Omental fat pad (tissue), 4 donors: ENCODE data around the gene SPIRE1. TPM values are rescaled to one million over a fixed set of nuclear protein-coding genes. Genes with fewer than 3 reads are reported as not detected.

ENCODE experiments used
- ATAC-seq: fragments of 150-250 bp; one replicate; pipeline ENCODE4 v1.9.1; 2016; ENCODE audit warnings: mild to moderate bottlenecking, moderate library complexity; ENCODE audit not compliant: low FRiP score
- DNase-seq: peaks from one replicate; pipeline ENCODE4 v3.0.0-alpha.2; 2019; ENCODE audit warnings: low spot score
- total RNA-seq, 4 donors: library from RNA; depleted of rRNA; stranded (reverse); fragments of >200 nt; gene quantifications; one replicate each; pipeline ENCODE4 v1.1.0, GENCODE V29; 2016
- TF ChIP-seq, protein P1 (sequence below), 3 donors: fragments of 450-650 bp; IDR thresholded peaks; one replicate each; pipeline ENCODE4 v1.5.1; 2016 to 2017; ENCODE audit warnings: antibody characterized with exemption in 3 of 3, mild to moderate bottlenecking in 3 of 3, moderate library complexity in 2 of 3

The SPIRE1 gene
- total RNA-seq, 4 donors from 2014 or later = 16.8 to 29.2 (median 24.8) TPM

DNA sequence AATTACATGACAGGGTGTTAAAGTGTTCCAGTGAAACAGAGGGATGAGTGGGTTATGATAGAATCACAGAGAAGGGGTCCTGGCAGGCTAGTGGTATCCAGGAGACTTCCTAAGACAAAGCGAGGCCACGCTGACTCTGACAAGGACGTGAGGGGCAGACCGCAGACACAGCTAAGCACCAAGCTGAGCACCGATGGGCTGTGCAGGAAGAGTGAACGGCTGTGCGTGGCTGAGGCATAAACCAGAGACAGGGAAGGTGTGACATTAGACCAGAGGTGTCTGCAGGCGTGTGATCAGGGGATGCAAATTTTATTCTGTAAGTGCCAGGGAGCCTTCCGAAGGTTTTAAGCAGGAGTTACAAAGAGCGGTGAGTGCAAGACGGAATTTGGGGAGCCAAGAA, 180.3 kb downstream of the SPIRE1 start:
- TF ChIP-seq, protein P1, sequence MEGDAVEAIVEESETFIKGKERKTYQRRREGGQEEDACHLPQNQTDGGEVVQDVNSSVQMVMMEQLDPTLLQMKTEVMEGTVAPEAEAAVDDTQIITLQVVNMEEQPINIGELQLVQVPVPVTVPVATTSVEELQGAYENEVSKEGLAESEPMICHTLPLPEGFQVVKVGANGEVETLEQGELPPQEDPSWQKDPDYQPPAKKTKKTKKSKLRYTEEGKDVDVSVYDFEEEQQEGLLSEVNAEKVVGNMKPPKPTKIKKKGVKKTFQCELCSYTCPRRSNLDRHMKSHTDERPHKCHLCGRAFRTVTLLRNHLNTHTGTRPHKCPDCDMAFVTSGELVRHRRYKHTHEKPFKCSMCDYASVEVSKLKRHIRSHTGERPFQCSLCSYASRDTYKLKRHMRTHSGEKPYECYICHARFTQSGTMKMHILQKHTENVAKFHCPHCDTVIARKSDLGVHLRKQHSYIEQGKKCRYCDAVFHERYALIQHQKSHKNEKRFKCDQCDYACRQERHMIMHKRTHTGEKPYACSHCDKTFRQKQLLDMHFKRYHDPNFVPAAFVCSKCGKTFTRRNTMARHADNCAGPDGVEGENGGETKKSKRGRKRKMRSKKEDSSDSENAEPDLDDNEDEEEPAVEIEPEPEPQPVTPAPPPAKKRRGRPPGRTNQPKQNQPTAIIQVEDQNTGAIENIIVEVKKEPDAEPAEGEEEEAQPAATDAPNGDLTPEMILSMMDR (IDR thresholded peaks at IDR 0.05) = no peak
- DNase-seq = no peak
- ATAC-seq = no peak

DNA sequence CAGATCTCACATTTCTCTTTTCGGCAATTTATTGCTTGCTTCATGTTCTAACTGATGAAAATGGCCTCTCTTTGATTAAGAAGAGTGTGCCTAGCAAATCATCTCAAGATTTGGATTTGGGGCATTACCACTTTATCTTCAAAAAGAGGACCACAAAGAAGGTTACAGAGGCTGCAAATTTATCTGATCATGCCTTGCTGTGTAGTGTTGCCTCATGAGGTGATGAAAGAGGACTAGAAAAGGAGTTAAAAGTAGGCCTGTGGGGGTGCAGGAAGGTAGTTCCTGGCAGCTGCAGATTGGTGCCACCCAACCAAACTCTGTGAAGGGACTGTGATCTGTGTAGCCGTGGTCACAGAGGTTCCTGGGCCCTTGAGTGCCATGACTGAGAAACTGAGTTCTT, 181.0 kb downstream of the SPIRE1 start:
- TF ChIP-seq, protein P1 (IDR thresholded peaks at IDR 0.05) = no peak
- DNase-seq = no peak
- no peak for ATAC-seq

DNA sequence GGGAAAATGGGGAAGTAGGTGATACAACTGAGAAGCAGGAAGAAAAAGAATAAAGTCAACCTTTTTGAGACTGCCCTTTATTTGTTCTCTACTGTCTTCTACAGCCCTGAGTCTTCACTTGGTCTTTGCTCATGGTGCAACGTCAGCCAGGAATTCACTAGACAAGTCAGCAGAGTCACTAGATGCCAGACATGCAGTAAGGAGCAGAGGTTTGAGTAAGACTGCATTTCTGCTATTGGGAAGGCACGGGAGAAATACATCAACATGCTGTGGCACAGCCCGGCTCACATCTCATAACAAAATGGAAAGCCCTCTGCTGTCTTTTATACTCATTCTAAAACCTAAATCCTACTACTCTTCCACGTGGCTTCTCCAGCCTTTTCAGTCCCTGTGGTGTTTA, 183.0 kb downstream of the SPIRE1 start:
- TF ChIP-seq, protein P1 (IDR thresholded peaks at IDR 0.05) = no peak
- ATAC-seq = no peak
- no peak for DNase-seq

DNA sequence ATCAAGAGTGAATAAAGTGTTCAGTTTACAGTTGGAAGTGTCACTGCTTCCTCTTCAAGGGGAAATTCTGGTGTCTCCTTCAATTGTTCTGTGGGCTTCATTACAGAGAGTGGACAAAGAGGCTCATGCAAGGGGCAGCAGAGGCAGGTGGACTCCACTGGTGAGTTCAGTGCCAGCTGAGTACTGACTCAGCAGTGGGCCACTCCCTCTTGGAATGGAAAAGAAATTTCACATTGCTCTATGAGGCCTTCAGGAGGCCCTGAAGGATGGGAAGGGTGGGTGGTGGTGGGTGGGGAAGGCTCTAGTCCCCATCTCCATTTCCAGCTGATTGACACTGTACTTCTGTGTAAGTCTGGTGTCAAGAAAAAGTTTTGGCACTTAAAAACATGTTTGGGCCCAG, 183.8 kb downstream of the SPIRE1 start:
- no peak for ATAC-seq
- TF ChIP-seq, protein P1 (IDR thresholded peaks at IDR 0.05) = no peak
- no peak for DNase-seq

DNA sequence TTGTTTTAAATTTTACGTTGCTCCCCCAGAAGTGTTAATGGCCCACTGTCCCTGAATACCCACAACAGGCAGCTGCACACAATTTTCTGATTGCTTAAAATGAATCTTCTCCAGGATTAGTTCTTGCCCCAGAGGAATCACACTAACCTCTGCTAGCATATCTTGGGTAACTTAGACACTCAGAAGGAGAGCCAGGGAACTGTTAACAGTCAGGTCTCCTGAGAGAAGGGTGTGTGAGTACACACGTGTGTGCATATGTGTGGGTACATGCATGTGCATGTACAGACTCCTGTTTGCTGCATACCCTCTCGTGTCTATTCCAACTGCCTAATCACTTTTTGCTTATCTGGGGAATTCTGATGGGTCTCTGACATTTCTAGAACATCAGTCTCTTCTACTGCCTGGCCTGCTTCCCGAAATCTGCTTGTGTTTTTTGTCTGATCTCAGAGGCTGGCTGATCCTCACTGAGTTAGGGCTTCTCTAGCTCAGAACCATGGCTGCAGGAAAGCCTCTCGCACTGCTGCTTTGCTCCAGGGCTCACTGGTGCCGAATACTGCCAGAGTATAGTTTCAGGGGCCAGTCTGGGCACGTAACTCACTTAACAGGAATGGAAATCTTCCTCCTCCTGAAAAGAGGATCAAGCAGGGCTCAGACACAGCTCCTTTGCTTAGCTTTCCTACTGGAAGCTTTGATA, 187.4 kb downstream of the SPIRE1 start:
- no peak for ATAC-seq
- TF ChIP-seq, protein P1 (IDR thresholded peaks at IDR 0.05) = no peak
- no peak for DNase-seq

DNA sequence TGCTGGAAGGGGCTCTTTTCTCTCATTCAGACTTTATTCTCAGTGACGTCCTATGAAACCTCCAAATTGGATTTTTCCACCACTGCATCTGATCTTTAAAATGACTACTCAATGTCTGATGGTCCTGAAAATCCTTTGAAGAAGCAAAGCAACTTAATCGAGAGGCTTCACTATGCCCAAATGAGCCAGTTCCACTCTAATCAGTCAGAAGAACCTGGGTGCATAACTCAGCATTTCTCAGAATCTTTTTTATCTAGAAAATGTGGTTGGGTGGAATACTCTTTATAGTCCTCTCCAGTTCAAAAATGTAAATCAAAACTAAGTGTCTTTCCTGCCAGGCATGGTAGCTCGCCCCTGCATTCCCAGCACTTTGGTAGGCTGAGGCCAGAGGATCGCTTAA, 189.5 kb downstream of the SPIRE1 start:
- DNase-seq (no peak), ATAC-seq (no peak)
- TF ChIP-seq, protein P1 (IDR thresholded peaks at IDR 0.05) = no peak

DNA sequence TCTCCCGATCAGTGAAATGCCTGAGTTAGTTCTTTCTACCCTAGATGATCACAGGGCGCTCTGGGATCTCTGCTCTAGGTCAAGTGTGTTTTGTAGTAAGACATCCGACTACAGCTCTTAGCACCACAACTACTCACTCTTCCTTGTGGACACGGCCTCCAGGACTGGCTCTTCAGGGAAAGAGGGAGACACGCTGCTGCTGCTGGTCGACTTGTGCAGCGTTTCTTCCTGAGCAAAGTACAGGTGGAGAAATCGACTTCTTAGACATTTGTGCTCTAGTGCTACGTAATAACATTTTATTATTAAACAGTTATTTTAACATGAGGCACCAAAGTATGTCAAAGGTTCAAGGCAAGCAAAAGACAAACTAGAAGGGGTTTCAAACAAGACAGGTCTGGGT, 193.2 kb downstream of the SPIRE1 start:
- ATAC-seq (no peak), DNase-seq (no peak)
- TF ChIP-seq, protein P1 (IDR thresholded peaks at IDR 0.05) = no peak
